ENCODE measurements around the gene DLX5. TPM values are rescaled to one million over a fixed set of nuclear protein-coding genes. Genes with fewer than 3 reads are reported as not detected.

The DLX5 gene
- polyA plus RNA-seq, 1 donor (not counting 4 experiments of a cell fraction or from before 2014, with no cell fraction given) = 0.67 TPM

DNA sequence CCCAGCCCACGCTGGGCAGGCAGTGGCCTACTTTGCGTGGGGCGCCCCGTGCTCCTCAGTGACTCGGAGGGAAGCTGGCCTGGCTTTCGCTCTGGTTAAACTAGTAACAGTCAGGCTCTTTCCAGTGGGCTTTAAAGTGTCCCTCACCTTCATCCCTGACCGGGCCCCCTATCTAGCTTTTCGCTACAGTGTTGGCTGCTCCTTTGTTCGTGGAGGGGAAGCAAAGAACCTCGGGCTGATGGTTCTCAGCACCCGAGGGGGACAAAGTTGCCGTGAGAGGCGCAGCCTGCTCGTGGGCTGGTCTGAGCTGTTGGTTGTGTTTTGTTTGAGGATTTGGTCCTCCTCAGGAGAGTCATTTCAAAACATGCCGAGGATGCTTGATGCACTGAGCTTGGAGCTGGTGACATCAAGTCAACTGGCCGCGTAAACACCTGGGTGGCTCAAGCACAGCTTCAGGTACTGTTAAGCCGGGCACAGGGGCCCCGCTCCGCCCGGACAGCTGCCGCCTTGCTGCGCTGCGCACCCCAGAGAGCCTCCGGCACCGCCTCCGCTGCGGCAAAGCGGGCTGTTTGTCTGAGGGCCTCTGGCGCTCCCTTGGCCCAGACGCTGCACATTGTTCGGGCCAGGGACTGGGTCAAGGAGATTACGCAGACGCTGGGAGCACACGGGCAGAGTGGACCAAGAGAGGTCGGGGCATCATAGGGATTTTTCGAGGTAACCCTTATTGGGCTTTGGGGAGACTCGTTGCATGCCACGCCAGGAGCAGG lies 17.6 kb downstream of the DLX5 start:
- peaks cover 58% of the 10 kb centered on the region for H3K27me3 ChIP-seq (ENCODE audit: control insufficient read depth, extremely low read depth, insufficient read depth, low read length)
- no peak overlapping the region for H3K9ac ChIP-seq (ENCODE audit: control insufficient read depth, extremely low read depth, insufficient read depth, low read length)
- no peak overlapping the region for H3K4me3 ChIP-seq (ENCODE audit: control insufficient read depth in 2 of 3, extremely low read depth in 1 of 3, insufficient read depth in 2 of 3, low read depth in 1 of 3, low read length in 3 of 3)
- dilution Hi-C loops (cut with MboI; ENCODE audit: extremely low pct_ligation_motif_present, low sequenced_read_pairs) = no loop called here
- H3K4me2 ChIP-seq (ENCODE audit: control insufficient read depth, extremely low read depth, insufficient read depth, low read depth, low read length) = no peak overlapping the region
- TF ChIP-seq EZH2 (IDR thresholded peaks at IDR 0.05; ENCODE audit: low read length) = no peak
- TF ChIP-seq, protein P1, sequence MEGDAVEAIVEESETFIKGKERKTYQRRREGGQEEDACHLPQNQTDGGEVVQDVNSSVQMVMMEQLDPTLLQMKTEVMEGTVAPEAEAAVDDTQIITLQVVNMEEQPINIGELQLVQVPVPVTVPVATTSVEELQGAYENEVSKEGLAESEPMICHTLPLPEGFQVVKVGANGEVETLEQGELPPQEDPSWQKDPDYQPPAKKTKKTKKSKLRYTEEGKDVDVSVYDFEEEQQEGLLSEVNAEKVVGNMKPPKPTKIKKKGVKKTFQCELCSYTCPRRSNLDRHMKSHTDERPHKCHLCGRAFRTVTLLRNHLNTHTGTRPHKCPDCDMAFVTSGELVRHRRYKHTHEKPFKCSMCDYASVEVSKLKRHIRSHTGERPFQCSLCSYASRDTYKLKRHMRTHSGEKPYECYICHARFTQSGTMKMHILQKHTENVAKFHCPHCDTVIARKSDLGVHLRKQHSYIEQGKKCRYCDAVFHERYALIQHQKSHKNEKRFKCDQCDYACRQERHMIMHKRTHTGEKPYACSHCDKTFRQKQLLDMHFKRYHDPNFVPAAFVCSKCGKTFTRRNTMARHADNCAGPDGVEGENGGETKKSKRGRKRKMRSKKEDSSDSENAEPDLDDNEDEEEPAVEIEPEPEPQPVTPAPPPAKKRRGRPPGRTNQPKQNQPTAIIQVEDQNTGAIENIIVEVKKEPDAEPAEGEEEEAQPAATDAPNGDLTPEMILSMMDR (optimal IDR thresholded peaks at IDR 0.05 in 1 of 3, IDR thresholded peaks at IDR 0.05 in 1 of 3, conservative IDR thresholded peaks at IDR 0.05 in 1 of 3; ENCODE audit: extremely low read depth in 1 of 3, insufficient read depth in 2 of 3, low read length in 3 of 3) = no peak
- H3K27ac ChIP-seq (ENCODE audit: control insufficient read depth, insufficient read depth, low read length) = no peak overlapping the region
- no peak overlapping the region for H2AFZ ChIP-seq (ENCODE audit: control insufficient read depth, low read length)
- H3K9me3 ChIP-seq (ENCODE audit: control insufficient read depth, low read depth, low read length) = no peaks in the 10 kb centered on the region
- DNase-seq (ENCODE audit: low read depth, low spot score) = no peak
- FAIRE-seq = no peak
- no peaks in the 10 kb centered on the region for H3K9me1 ChIP-seq (ENCODE audit: control insufficient read depth, extremely low read depth, insufficient read depth, low read length)
- no peaks in the 10 kb centered on the region for H4K20me1 ChIP-seq (ENCODE audit: control insufficient read depth, extremely low read depth, insufficient read depth, low read length)
- H3K36me3 ChIP-seq (ENCODE audit: control insufficient read depth in 2 of 2, extremely low read depth in 1 of 2, insufficient read depth in 2 of 2, low read length in 2 of 2) = no peaks in the 10 kb centered on the region
- peaks cover 5% of the 10 kb centered on the region for H3K4me1 ChIP-seq (ENCODE audit: control insufficient read depth, extremely low read depth, insufficient read depth, low read length)
- no peaks in the 10 kb centered on the region for H3K79me2 ChIP-seq (ENCODE audit: control insufficient read depth, insufficient read depth, low read length)

DNA sequence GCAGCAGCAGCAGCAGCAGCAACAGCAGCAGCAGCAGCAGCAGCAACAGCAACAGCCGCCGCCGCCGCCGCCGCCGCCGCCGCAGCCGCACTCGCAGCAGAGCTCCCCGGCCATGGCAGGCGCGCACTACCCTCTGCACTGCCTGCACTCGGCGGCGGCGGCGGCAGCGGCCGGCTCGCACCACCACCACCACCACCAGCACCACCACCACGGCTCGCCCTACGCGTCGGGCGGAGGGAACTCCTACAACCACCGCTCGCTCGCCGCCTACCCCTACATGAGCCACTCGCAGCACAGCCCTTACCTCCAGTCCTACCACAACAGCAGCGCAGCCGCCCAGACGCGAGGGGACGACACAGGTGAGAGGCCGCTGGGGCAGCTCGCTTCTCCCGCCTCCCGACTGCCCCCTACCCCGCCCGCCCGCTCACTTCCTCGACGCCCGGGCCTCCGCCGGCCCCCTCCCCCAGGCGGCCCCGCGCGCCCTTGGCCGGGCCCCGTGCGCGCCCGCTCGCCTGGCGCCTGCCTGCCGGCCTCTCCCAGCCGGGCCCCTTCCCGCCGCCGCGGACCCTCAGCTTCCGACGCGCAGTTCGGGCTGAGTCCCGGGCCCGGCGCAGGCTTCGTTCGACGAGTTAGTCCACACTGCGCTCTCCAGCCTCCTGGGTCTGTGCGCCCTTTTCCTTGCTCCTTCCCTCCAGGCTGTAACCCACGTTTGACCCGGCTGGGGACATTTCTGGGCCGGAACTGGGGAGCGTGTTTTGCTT lies 18.4 kb downstream of the DLX5 start:
- peak; percentile 41 for TF ChIP-seq EZH2 (IDR thresholded peaks at IDR 0.05; ENCODE audit: low read length)
- TF ChIP-seq, protein P1 (optimal IDR thresholded peaks at IDR 0.05 in 1 of 3, IDR thresholded peaks at IDR 0.05 in 1 of 3, conservative IDR thresholded peaks at IDR 0.05 in 1 of 3; ENCODE audit: extremely low read depth in 1 of 3, insufficient read depth in 2 of 3, low read length in 3 of 3) = no peak
- H3K4me2 ChIP-seq (ENCODE audit: control insufficient read depth, extremely low read depth, insufficient read depth, low read depth, low read length) = peak overlapping the region; percentile 78
- H3K27ac ChIP-seq (ENCODE audit: control insufficient read depth, insufficient read depth, low read length) = no peak overlapping the region
- H3K9ac ChIP-seq (ENCODE audit: control insufficient read depth, extremely low read depth, insufficient read depth, low read length) = no peak overlapping the region
- peaks cover 5% of the 10 kb centered on the region for H3K4me1 ChIP-seq (ENCODE audit: control insufficient read depth, extremely low read depth, insufficient read depth, low read length)
- H3K9me1 ChIP-seq (ENCODE audit: control insufficient read depth, extremely low read depth, insufficient read depth, low read length) = no peaks in the 10 kb centered on the region
- DNase-seq (ENCODE audit: low read depth, low spot score) (no peak), FAIRE-seq (no peak)
- peak overlapping the region; percentile 40 to 64 (median 53) for H3K4me3 ChIP-seq (ENCODE audit: control insufficient read depth in 2 of 3, extremely low read depth in 1 of 3, insufficient read depth in 2 of 3, low read depth in 1 of 3, low read length in 3 of 3)
- peaks cover 58% of the 10 kb centered on the region for H3K27me3 ChIP-seq (ENCODE audit: control insufficient read depth, extremely low read depth, insufficient read depth, low read length)
- no peaks in the 10 kb centered on the region for H3K36me3 ChIP-seq (ENCODE audit: control insufficient read depth in 2 of 2, extremely low read depth in 1 of 2, insufficient read depth in 2 of 2, low read length in 2 of 2)
- peak overlapping the region; percentile 77 for H2AFZ ChIP-seq (ENCODE audit: control insufficient read depth, low read length)
- dilution Hi-C loops (cut with MboI; ENCODE audit: extremely low pct_ligation_motif_present, low sequenced_read_pairs) = no loop called here
- H4K20me1 ChIP-seq (ENCODE audit: control insufficient read depth, extremely low read depth, insufficient read depth, low read length) = no peaks in the 10 kb centered on the region
- no peaks in the 10 kb centered on the region for H3K9me3 ChIP-seq (ENCODE audit: control insufficient read depth, low read depth, low read length)
- H3K79me2 ChIP-seq (ENCODE audit: control insufficient read depth, insufficient read depth, low read length) = no peaks in the 10 kb centered on the region

All from keratinocyte (primary cell).